Body of pancreas (tissue), 4 donors: ENCODE measurements around the gene SLC23A2. TPM values are rescaled to one million over a fixed set of nuclear protein-coding genes. Genes with fewer than 3 reads are reported as not detected.

ENCODE experiments used
- ATAC-seq: fragments of 150-250 bp; one replicate; pipeline ENCODE4 v1.9.1; 2016
- DNase-seq, 4 donors: peaks; one replicate each; pipeline ENCODE4 v3.0.0-alpha.2; 2019
- H3K27ac ChIP-seq, 4 donors: fragments of 200-600 bp; sonication (generic); 1 replicate in 3 of 4; 2 replicates in 1 of 4; pipeline versions ENCODE4 v1.5.1 to v1.6.1; 2016 to 2019; ENCODE audit warnings: mild to moderate bottlenecking in 1 of 4, mixed read lengths in 1 of 4, moderate library complexity in 1 of 4
- H3K27me3 ChIP-seq, 2 donors: fragments of 200-600 bp; sonication (generic); one replicate each; pipeline ENCODE4 v1.6.0; 2016; ENCODE audit warnings: mild to moderate bottlenecking in 1 of 2
- H3K36me3 ChIP-seq, 2 donors: fragments of 200-600 bp; sonication (generic); replicated peaks in 1 of 2; 2 replicates each; pipeline ENCODE4 v1.5.1; 2016; ENCODE audit warnings: low read depth in 2 of 2; ENCODE audit not compliant: insufficient read depth in 1 of 2
- H3K4me1 ChIP-seq: fragments of 200-600 bp; sonication (generic); one replicate; pipeline ENCODE4 v1.6.0; 2016
- H3K4me3 ChIP-seq, 2 donors: fragments of 200-600 bp; sonication (generic); 1 replicate in 1 of 2; 2 replicates in 1 of 2; pipeline ENCODE4 v1.5.1; 2016 to 2019
- H3K9me3 ChIP-seq, 3 donors: fragments of 200-600 bp; sonication (generic); 1 replicate in 2 of 3; 2 replicates in 1 of 3; pipeline ENCODE4 v1.5.1; 2016
- CTCF ChIP-seq, 7 experiments: fragments of 450-650 bp in 4 of 7; fragments of 200-600 bp in 3 of 7; sonication (generic) in 3 of 7; IDR thresholded peaks; one replicate each; pipeline ENCODE4 v1.5.1; 2016 to 2019; ENCODE audit warnings: antibody characterized with exemption in 7 of 7
- POLR2A ChIP-seq, 3 donors: fragments of 450-650 bp; IDR thresholded peaks; one replicate each; pipeline ENCODE4 v1.6.1; 2016; ENCODE audit warnings: antibody characterized with exemption in 3 of 3, mild to moderate bottlenecking in 2 of 3
- whole genome bisulfite sequencing, 2 donors: methylation state at CpG; one replicate each; pipeline ENCODE4 v1.1.5; 2017; 5-methylcytosine and 5-hydroxymethylcytosine counted together
- intact Hi-C: fragments of 100-400 bp; cut with DNase I; formaldehyde crosslinking; loops from one replicate; pipeline ENCODE4 v1.15.1; 2023
- total RNA-seq, 2 donors: library from RNA; depleted of rRNA; stranded (reverse); fragments of >200 nt; gene quantifications; one replicate each; pipeline ENCODE4 v1.1.0, GENCODE V29; 2016

The SLC23A2 gene
- total RNA-seq, 2 donors from 2014 or later: 12.2 TPM

DNA sequence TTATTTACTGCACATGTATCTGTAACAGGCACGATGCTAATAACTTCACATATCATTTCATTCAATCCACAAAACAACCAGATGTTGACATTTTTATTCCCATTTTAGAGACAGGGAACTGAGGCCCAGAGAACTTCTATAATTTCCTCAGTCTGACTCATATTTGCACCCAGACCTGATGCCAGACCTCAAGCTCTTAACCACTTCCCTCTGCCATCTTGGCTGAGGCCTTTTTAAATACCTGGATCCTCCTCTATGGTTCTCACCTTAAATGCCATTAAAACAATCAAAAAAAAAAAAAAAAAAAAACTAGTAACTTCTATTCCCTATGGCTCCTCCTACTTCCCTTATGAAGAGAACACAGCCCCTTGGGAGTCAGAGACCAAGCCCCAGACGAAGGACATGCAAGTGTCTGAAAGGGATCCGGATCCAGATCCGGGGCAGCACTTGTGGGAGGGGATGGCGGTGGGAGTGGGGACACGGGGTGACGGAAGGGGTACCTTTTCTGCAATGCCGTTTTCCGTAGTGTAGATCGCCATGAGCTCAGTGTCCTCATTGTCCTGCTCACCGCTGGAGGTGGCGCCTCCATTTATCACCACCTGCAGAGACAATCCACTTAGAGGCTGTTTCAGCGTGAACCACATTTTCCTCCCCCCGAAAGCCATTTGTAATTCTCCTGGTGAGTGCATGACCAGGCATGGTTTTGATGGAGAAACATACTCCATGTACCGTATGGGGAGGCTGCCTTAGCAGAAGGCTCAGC lies 88.7 kb downstream of the SLC23A2 start:
- Histone ChIP-seq H3K4me1 (peaks cover 8% of the 10 kb centered on the region), H3K27ac (no peak overlapping the region), H3K36me3 (no peaks in the 10 kb centered on the region), H3K27me3 (no peaks in the 10 kb centered on the region), H3K9me3 (no peaks in the 10 kb centered on the region), H3K4me3 (no peak overlapping the region)
- DNase-seq (no peak), ATAC-seq (no peak)
- 94 to 95% methylated on average over 15 of the region's 15 CpGs for WGBS, 2 donors
- intact Hi-C loops: no loop called here
- no peak for TF ChIP-seq POLR2A (IDR thresholded peaks at IDR 0.05)
- no peak for TF ChIP-seq CTCF (IDR thresholded peaks at IDR 0.05)

DNA sequence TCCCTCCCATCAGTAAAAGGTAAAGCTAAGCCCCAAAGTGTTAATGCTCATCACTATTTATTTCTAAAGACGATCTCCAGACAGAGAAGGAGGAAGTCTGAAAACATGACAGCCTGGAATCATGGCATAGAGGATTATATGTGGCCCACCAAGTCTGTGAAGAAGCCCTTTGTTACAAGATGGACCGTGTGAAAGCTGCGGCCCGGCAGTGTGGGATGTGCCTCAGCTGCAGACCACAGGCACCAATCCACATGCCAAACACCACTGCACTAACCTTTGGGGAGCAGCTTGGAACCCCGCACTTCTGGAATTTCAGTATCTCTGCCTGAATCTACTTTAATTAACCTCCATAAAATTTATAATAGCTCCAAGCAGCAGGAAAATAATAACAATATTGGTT lies 90.4 kb downstream of the SLC23A2 start:
- Histone ChIP-seq H3K27me3 (no peaks in the 10 kb centered on the region), H3K4me3 (no peak overlapping the region), H3K4me1 (no peaks in the 10 kb centered on the region), H3K9me3 (no peaks in the 10 kb centered on the region), H3K27ac (no peak overlapping the region), H3K36me3 (no peaks in the 10 kb centered on the region)
- intact Hi-C loops: no loop called here
- ATAC-seq (no peak), DNase-seq (no peak)
- TF ChIP-seq POLR2A (IDR thresholded peaks at IDR 0.05) (no peak), CTCF (IDR thresholded peaks at IDR 0.05) (no peak)
- 89 to 91% methylated on average over 5 of the region's 5 CpGs for WGBS, 2 donors

DNA sequence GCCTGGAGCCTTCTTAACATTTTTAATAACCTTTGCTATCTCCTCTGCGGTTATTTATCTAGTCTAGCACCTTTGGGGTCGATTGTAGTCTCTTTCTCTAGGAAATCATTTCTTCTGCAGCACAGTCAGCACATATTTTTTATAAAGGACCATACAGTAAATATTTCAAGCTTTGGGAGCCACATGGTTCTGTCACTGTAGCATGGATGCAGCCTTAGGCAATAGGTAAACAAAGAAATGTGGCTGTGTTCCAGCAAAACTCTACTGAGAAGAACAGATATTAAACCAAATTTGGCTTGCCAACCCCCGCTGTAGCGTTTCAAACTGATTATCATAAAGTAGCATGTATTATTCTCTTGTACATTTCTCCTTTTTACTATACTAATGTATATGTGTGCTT lies 95.7 kb downstream of the SLC23A2 start:
- H3K4me1 ChIP-seq: no peaks in the 10 kb centered on the region
- no peak for ATAC-seq
- no peak overlapping the region for H3K4me3 ChIP-seq
- intact Hi-C loops: no loop called here
- DNase-seq: no peak
- TF ChIP-seq CTCF (IDR thresholded peaks at IDR 0.05): no peak
- TF ChIP-seq POLR2A (IDR thresholded peaks at IDR 0.05): no peak
- 59 to 63% methylated on average over 4 of the region's 4 CpGs for WGBS, 2 donors
- no peak overlapping the region for H3K27ac ChIP-seq
- no peaks in the 10 kb centered on the region for H3K9me3 ChIP-seq
- no peaks in the 10 kb centered on the region for H3K36me3 ChIP-seq
- no peaks in the 10 kb centered on the region for H3K27me3 ChIP-seq

GRCh38 chr20:4905195-4905594 lies 96.1 kb downstream of the SLC23A2 start:
- no peak overlapping the region for H3K4me3 ChIP-seq
- no peaks in the 10 kb centered on the region for H3K36me3 ChIP-seq
- no peaks in the 10 kb centered on the region for H3K4me1 ChIP-seq
- TF ChIP-seq POLR2A (IDR thresholded peaks at IDR 0.05) (no peak), CTCF (IDR thresholded peaks at IDR 0.05) (no peak)
- intact Hi-C loops: no loop called here
- no peak for ATAC-seq
- H3K27me3 ChIP-seq: no peaks in the 10 kb centered on the region
- DNase-seq: no peak
- H3K9me3 ChIP-seq: no peaks in the 10 kb centered on the region
- no peak overlapping the region for H3K27ac ChIP-seq
- 92 to 99% methylated on average over 4 of the region's 4 CpGs for WGBS, 2 donors
